HAP-1 (cell line): ENCODE results near the gene SMARCD2.

Source experiments
- DNase-seq, 2 experiments: peaks; one replicate each; pipeline ENCODE4 v3.0.0-alpha.2; 2016 to 2020; ENCODE audit warnings: low spot score in 2 of 2
- H3K27me3 ChIP-seq: fragments of 250-450 bp; sonication (Bioruptor Pico); 2 replicates; pipeline ENCODE4 v1.5.1; 2020; ENCODE audit warnings: low read depth, mild to moderate bottlenecking, moderate library complexity
- H3K36me3 ChIP-seq: fragments of 250-450 bp; sonication (Bioruptor Pico); replicated peaks from 2 replicates; pipeline ENCODE4 v1.5.1; 2020; ENCODE audit warnings: mild to moderate bottlenecking
- H3K4me1 ChIP-seq: fragments of 250-450 bp; sonication (Bioruptor Pico); 2 replicates; pipeline ENCODE4 v1.5.1; 2020; ENCODE audit warnings: mild to moderate bottlenecking
- H3K4me3 ChIP-seq: fragments of 250-450 bp; sonication (Bioruptor Pico); 2 replicates; pipeline ENCODE4 v1.5.1; 2020; ENCODE audit warnings: mild to moderate bottlenecking, moderate library complexity
- H3K9me3 ChIP-seq: fragments of 250-450 bp; sonication (Bioruptor Pico); 2 replicates; pipeline ENCODE4 v1.5.1; 2020; ENCODE audit warnings: mild to moderate bottlenecking, moderate library complexity
- in situ Hi-C: fragments of 300-500 bp; cut with MboI; formaldehyde crosslinking; loops from 3 replicates; pipeline ENCODE4 v1.14.3; 2020; ENCODE audit warnings: low sequenced_read_pairs, inconsistent platforms, mixed read lengths

SMARCD2 gene

GRCh38 chr17:63786971-63787711 lies 55.3 kb downstream of the SMARCD2 start:
- H3K27me3 ChIP-seq, result no peaks in the 10 kb centered on the region
- H3K36me3 ChIP-seq, result peaks cover 68% of the 10 kb centered on the region
- H3K4me1 ChIP-seq, result peaks cover 6% of the 10 kb centered on the region
- DNase-seq, result no peak
- in situ Hi-C loops, result no loop called here
- no peaks in the 10 kb centered on the region for H3K9me3 ChIP-seq
- H3K4me3 ChIP-seq, result no peak overlapping the region

- Histone ChIP-seq H3K4me3 (no peak overlapping the region), H3K4me1 (peaks cover 6% of the 10 kb centered on the region), H3K9me3 (no peaks in the 10 kb centered on the region), H3K27me3 (no peaks in the 10 kb centered on the region), H3K36me3 (peaks cover 63% of the 10 kb centered on the region)
- in situ Hi-C loops, result no loop called here
- DNase-seq, result no peak
Observed at GRCh38 chr17:63786117-63786516, 56.4 kb downstream of the SMARCD2 start.

- Histone ChIP-seq H3K9me3 (no peaks in the 10 kb centered on the region), H3K27me3 (no peaks in the 10 kb centered on the region), H3K4me3 (no peak overlapping the region), H3K4me1 (peaks cover 6% of the 10 kb centered on the region), H3K36me3 (peaks cover 63% of the 10 kb centered on the region)
- in situ Hi-C loops, result no loop called here
- DNase-seq, result no peak
Observed at GRCh38 chr17:63785556-63785955, 56.9 kb downstream of the SMARCD2 start.

GRCh38 chr17:63783522-63783921 lies 59.0 kb downstream of the SMARCD2 start:
- Histone ChIP-seq H3K4me3 (no peak overlapping the region), H3K4me1 (peaks cover 6% of the 10 kb centered on the region), H3K27me3 (no peaks in the 10 kb centered on the region), H3K9me3 (no peaks in the 10 kb centered on the region), H3K36me3 (peaks cover 58% of the 10 kb centered on the region)
- in situ Hi-C loops, result no loop called here
- no peak for DNase-seq
